GM12873 (cell line): ENCODE measurements around the gene MAMDC4.

ENCODE experiments used
- CTCF ChIP-seq: IDR thresholded peaks from 2 replicates; pipeline ENCODE4 v1.5.1; 2012; ENCODE audit warnings: low read depth, mild to moderate bottlenecking, moderate library complexity, low read length, control low read depth; ENCODE audit not compliant: insufficient read depth; ENCODE audit errors: missing control alignments

The MAMDC4 gene

GRCh38 chr9:136835162-136835931 is 16.8 kb upstream of the MAMDC4 start:
- no peak for TF ChIP-seq CTCF

- TF ChIP-seq CTCF = no peak
Observed at GRCh38 chr9:136835932-136836904, 15.9 kb upstream of the MAMDC4 start.

- TF ChIP-seq CTCF = no peak
Observed at GRCh38 chr9:136837146-136837855, 14.8 kb upstream of the MAMDC4 start.

- no peak for TF ChIP-seq CTCF
Observed at GRCh38 chr9:136838314-136839228, 13.6 kb upstream of the MAMDC4 start.

GRCh38 chr9:136839229-136840139 is 12.7 kb upstream of the MAMDC4 start:
- TF ChIP-seq CTCF = no peak
